Hepatocyte (in vitro differentiated cells): ENCODE results near the gene IL13RA2.

Source experiments
- EZH2 ChIP-seq: fragments of 200-600 bp; sonication (generic); IDR thresholded peaks from 2 replicates; pipeline ENCODE4 v1.6.1; 2016; ENCODE audit warnings: antibody characterized with exemption, mild to moderate bottlenecking, borderline replicate concordance
- TF ChIP-seq, protein P1 (sequence below): fragments of 200-600 bp; sonication (generic); IDR thresholded peaks from 2 replicates; pipeline ENCODE4 v1.5.1; 2016; ENCODE audit warnings: antibody characterized with exemption, mild to moderate bottlenecking; ENCODE audit not compliant: poor library complexity

DNA sequence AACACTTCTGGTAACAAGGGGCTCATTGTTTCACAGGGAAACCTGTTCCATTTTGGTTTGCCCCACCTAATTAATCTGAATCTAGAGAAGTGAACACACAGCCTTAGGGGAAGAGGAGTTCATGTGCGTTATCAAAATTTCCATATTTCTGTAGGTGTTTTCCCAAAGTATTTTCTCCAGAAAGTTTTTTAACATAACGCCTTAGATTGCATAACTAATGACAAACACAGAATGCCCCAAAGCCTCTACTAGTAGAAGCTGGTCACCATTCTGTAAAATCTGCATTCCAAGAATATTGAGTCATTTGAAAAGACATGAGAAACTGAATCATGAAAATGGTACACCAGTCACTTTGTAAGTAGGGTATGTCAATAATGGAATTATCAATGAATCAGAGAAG lies 41.1 kb downstream of the IL13RA2 start:
- TF ChIP-seq, protein P1, sequence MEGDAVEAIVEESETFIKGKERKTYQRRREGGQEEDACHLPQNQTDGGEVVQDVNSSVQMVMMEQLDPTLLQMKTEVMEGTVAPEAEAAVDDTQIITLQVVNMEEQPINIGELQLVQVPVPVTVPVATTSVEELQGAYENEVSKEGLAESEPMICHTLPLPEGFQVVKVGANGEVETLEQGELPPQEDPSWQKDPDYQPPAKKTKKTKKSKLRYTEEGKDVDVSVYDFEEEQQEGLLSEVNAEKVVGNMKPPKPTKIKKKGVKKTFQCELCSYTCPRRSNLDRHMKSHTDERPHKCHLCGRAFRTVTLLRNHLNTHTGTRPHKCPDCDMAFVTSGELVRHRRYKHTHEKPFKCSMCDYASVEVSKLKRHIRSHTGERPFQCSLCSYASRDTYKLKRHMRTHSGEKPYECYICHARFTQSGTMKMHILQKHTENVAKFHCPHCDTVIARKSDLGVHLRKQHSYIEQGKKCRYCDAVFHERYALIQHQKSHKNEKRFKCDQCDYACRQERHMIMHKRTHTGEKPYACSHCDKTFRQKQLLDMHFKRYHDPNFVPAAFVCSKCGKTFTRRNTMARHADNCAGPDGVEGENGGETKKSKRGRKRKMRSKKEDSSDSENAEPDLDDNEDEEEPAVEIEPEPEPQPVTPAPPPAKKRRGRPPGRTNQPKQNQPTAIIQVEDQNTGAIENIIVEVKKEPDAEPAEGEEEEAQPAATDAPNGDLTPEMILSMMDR = no peak
- no peak for TF ChIP-seq EZH2
